Liver (tissue), 9 donors: ENCODE data around the gene HLA-F. TPM values are rescaled to one million over a fixed set of nuclear protein-coding genes. Genes with fewer than 3 reads are reported as not detected.
A peak's percentile ranks its signal among the peaks of the same experiment; 100 is the strongest.

Experiments used
- DNase-seq: peaks from one replicate; pipeline ENCODE4 v3.0.0-alpha.2; 2017; ENCODE audit warnings: low spot score
- H3K27ac ChIP-seq, 2 donors: one replicate each; pipeline ENCODE4 v1.7.0; 2013; ENCODE audit warnings: inconsistent platforms in 2 of 2, low read length in 2 of 2, control low read depth in 1 of 2, low read depth in 1 of 2, mild to moderate bottlenecking in 1 of 2
- H3K27me3 ChIP-seq, 4 donors: one replicate each; pipeline versions ENCODE4 v1.6.1 to v1.7.0; 2013; ENCODE audit warnings: low read length in 3 of 4, inconsistent platforms in 1 of 4, mild to moderate bottlenecking in 1 of 4, moderate library complexity in 1 of 4; ENCODE audit not compliant: control insufficient read depth in 4 of 4, insufficient read depth in 4 of 4
- H3K36me3 ChIP-seq, 4 donors: one replicate each; pipeline versions ENCODE4 v1.6.1 to v1.7.0; 2013; ENCODE audit warnings: low read length in 3 of 4, mild to moderate bottlenecking in 3 of 4, low read depth in 1 of 4, moderate library complexity in 1 of 4; ENCODE audit not compliant: control insufficient read depth in 4 of 4, insufficient read depth in 3 of 4
- H3K4me1 ChIP-seq, 4 donors: one replicate each; pipeline versions ENCODE4 v1.6.1 to v1.7.0; 2013; ENCODE audit warnings: low read length in 3 of 4, mild to moderate bottlenecking in 3 of 4, moderate library complexity in 1 of 4; ENCODE audit not compliant: control insufficient read depth in 4 of 4, insufficient read depth in 4 of 4
- H3K4me3 ChIP-seq, 3 donors: one replicate each; pipeline versions ENCODE4 v1.6.1 to v1.7.0; 2013; ENCODE audit warnings: low read length in 3 of 3, control low read depth in 1 of 3, low read depth in 1 of 3, mild to moderate bottlenecking in 1 of 3
- H3K9ac ChIP-seq, 2 donors: one replicate each; pipeline ENCODE4 v1.7.0; 2013; ENCODE audit warnings: low read length in 2 of 2, mild to moderate bottlenecking in 2 of 2, moderate library complexity in 2 of 2, control low read depth in 1 of 2, low read depth in 1 of 2
- H3K9me3 ChIP-seq, 4 donors: one replicate each; pipeline versions ENCODE4 v1.6.1 to v1.7.0; 2013; ENCODE audit warnings: low read length in 3 of 4; ENCODE audit not compliant: control insufficient read depth in 4 of 4
- EGR1 ChIP-seq, 2 donors: IDR thresholded peaks; 2 replicates each; pipeline ENCODE4 v1.6.1; 2016 to 2018; ENCODE audit warnings: antibody characterized with exemption in 2 of 2, low read depth in 2 of 2
- FOXA1 ChIP-seq: IDR thresholded peaks from 2 replicates; pipeline ENCODE4 v1.6.1; 2016; ENCODE audit warnings: antibody characterized with exemption
- FOXA2 ChIP-seq: IDR thresholded peaks from 2 replicates; pipeline ENCODE4 v1.6.1; 2016; ENCODE audit warnings: antibody characterized with exemption
- GABPA ChIP-seq, 2 donors: IDR thresholded peaks in 1 of 2; conservative IDR thresholded peaks in 1 of 2; 2 replicates each; pipeline ENCODE4 v1.6.1; 2016; ENCODE audit warnings: antibody characterized with exemption in 2 of 2, mild to moderate bottlenecking in 1 of 2, moderate library complexity in 1 of 2
- HNF4A ChIP-seq, 2 donors: conservative IDR thresholded peaks; 2 replicates each; pipeline ENCODE4 v1.6.1; 2016; ENCODE audit warnings: antibody characterized with exemption in 2 of 2, mild to moderate bottlenecking in 2 of 2
- HNF4G ChIP-seq: IDR thresholded peaks from 2 replicates; pipeline ENCODE4 v1.6.1; 2016; ENCODE audit warnings: antibody characterized with exemption
- JUND ChIP-seq, 2 donors: IDR thresholded peaks; 2 replicates each; pipeline ENCODE4 v1.6.1; 2016; ENCODE audit warnings: antibody characterized with exemption in 2 of 2
- NR2F2 ChIP-seq: IDR thresholded peaks from 2 replicates; pipeline ENCODE4 v1.6.1; 2016; ENCODE audit warnings: antibody characterized with exemption
- RAD21 ChIP-seq, 2 donors: IDR thresholded peaks; 2 replicates each; pipeline ENCODE4 v1.6.1; 2016; ENCODE audit warnings: antibody characterized with exemption in 2 of 2, mild to moderate bottlenecking in 2 of 2
- RXRA ChIP-seq, 2 donors: IDR thresholded peaks; 2 replicates each; pipeline ENCODE4 v1.6.1; 2017 to 2018; ENCODE audit warnings: antibody characterized with exemption in 2 of 2, mild to moderate bottlenecking in 1 of 2
- SP1 ChIP-seq: IDR thresholded peaks from 2 replicates; pipeline ENCODE4 v1.6.1; 2018; ENCODE audit warnings: antibody characterized with exemption, mild to moderate bottlenecking
- TAF1 ChIP-seq: conservative IDR thresholded peaks from 2 replicates; pipeline ENCODE4 v1.6.1; 2016; ENCODE audit warnings: antibody characterized with exemption, mild to moderate bottlenecking
- YY1 ChIP-seq: IDR thresholded peaks from 2 replicates; pipeline ENCODE4 v1.6.1; 2016; ENCODE audit warnings: antibody characterized with exemption, mild to moderate bottlenecking
- WGBS: extraction: QIAGEN DNeasy Blood & Tissue Kit; methylation state at CpG from one replicate; pipeline ENCODE4 v1.1.7; 2013; 5-methylcytosine and 5-hydroxymethylcytosine counted together
- polyA plus RNA-seq, 2 donors: library from polyadenylated mRNA; stranded (reverse) in 1 of 2; unstranded in 1 of 2; fragments of 200-250 nt in 1 of 2; fragments of >200 nt in 1 of 2; fragmentation: Nextera tagmentation in 1 of 2; extraction: Ambion mirVana in 1 of 2; gene quantifications; one replicate each; pipeline versions ENCODE4 v1.2.1 to v1.2.3, GENCODE V29; 2013 to 2015
- total RNA-seq, 2 donors: library from RNA; depleted of rRNA; stranded (reverse); fragments of >200 nt; gene quantifications; one replicate each; pipeline ENCODE4 v1.2.3, GENCODE V29; 2014
- TF ChIP-seq, protein P1 (sequence below): IDR thresholded peaks from 2 replicates; pipeline ENCODE4 v1.6.1; 2016; ENCODE audit warnings: antibody characterized with exemption
- TF ChIP-seq, protein P2 (sequence below): IDR thresholded peaks from 2 replicates; pipeline ENCODE4 v1.6.1; 2016; ENCODE audit warnings: antibody characterized with exemption
- TF ChIP-seq, protein P3 (sequence below): fragments of 150-350 bp; IDR thresholded peaks from 2 replicates; pipeline ENCODE4 v1.5.1; 2017; ENCODE audit warnings: improper control_type of control experiment, low read depth, low read length; ENCODE audit not compliant: missing input control
- TF ChIP-seq, protein P4 (sequence below): IDR thresholded peaks from 2 replicates; pipeline ENCODE4 v1.6.1; 2016; ENCODE audit warnings: antibody characterized with exemption, mild to moderate bottlenecking
- TF ChIP-seq, protein P5 (sequence below): IDR thresholded peaks from 2 replicates; pipeline ENCODE4 v1.6.1; 2016; ENCODE audit warnings: antibody characterized with exemption
- donor health status: healthy.
- donor health status: healthy.
- donor health status: healthy.
- donor health status: healthy.
- donor health status: healthy.

HLA-F gene
- total and polyA plus RNA-seq, 4 donors: 12.1 to 53.0 (median 31.8) TPM

DNA sequence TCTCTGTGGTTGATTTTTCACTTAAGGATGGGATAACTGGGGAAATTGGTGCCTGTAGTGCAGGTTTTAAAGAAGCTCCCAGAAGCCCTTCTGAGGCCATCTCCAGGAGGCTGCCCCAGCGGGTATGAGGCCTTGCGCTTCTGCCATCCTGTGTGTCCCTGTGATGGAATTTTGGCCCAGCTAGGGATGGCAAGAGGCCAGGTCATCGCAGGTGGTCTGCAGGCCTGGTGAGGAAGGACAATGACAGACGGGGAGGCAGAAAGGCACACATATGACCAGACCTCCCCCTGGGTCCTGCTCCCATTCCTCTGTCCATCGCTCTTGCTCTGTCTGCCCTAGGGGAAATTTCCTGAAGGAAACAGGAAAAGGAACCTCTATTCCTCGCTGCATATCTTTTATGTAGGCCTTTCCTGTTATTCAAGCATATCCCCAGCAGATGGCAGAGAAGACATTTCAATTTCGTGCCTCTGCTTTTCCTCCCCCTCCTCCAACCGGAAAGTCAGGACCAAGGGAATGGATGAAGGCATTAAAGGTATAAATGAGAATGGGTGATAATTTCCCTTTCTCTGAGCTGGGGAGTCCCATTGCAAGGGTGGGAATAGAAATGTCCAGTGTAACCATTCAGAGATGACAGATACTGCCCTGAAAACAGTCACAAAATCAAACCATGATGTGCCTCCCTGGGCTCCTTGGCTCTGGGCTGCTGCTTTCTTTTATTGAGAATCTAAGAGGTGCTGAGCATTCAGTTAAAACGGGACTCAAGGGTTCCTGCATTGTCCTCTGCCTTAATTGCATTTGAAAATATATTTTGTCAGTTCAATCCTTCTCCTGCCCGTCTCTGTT, 17.6 kb upstream of the HLA-F start:
- peaks cover 0 to 3% (median 0%) of the 10 kb centered on the region in 4 donors for H3K27me3 ChIP-seq
- no peak for DNase-seq
- no peaks in the 10 kb centered on the region for H3K36me3 ChIP-seq
- H3K4me1 ChIP-seq: peaks cover 0 to 20% (median 16%) of the 10 kb centered on the region in 4 donors
- no peaks in the 10 kb centered on the region for H3K9me3 ChIP-seq
- H3K9ac ChIP-seq: no peak overlapping the region
- H3K4me3 ChIP-seq: no peak overlapping the region
- 35% methylated on average over 10 of the region's 10 CpGs for WGBS
- no peak for TF ChIP-seq NR2F2
- TF ChIP-seq, protein P1, sequence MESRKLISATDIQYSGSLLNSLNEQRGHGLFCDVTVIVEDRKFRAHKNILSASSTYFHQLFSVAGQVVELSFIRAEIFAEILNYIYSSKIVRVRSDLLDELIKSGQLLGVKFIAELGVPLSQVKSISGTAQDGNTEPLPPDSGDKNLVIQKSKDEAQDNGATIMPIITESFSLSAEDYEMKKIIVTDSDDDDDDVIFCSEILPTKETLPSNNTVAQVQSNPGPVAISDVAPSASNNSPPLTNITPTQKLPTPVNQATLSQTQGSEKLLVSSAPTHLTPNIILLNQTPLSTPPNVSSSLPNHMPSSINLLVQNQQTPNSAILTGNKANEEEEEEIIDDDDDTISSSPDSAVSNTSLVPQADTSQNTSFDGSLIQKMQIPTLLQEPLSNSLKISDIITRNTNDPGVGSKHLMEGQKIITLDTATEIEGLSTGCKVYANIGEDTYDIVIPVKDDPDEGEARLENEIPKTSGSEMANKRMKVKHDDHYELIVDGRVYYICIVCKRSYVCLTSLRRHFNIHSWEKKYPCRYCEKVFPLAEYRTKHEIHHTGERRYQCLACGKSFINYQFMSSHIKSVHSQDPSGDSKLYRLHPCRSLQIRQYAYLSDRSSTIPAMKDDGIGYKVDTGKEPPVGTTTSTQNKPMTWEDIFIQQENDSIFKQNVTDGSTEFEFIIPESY: no peak
- no peak for TF ChIP-seq FOXA1
- TF ChIP-seq, protein P2, sequence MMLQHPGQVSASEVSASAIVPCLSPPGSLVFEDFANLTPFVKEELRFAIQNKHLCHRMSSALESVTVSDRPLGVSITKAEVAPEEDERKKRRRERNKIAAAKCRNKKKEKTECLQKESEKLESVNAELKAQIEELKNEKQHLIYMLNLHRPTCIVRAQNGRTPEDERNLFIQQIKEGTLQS: no peak
- TF ChIP-seq EGR1 (IDR thresholded peaks at IDR 0.05; ENCODE audit: low read depth in 2 of 2): no peak
- peak; percentile 93 to 94 for TF ChIP-seq RAD21 (IDR thresholded peaks at IDR 0.05)
- TF ChIP-seq, protein P3, sequence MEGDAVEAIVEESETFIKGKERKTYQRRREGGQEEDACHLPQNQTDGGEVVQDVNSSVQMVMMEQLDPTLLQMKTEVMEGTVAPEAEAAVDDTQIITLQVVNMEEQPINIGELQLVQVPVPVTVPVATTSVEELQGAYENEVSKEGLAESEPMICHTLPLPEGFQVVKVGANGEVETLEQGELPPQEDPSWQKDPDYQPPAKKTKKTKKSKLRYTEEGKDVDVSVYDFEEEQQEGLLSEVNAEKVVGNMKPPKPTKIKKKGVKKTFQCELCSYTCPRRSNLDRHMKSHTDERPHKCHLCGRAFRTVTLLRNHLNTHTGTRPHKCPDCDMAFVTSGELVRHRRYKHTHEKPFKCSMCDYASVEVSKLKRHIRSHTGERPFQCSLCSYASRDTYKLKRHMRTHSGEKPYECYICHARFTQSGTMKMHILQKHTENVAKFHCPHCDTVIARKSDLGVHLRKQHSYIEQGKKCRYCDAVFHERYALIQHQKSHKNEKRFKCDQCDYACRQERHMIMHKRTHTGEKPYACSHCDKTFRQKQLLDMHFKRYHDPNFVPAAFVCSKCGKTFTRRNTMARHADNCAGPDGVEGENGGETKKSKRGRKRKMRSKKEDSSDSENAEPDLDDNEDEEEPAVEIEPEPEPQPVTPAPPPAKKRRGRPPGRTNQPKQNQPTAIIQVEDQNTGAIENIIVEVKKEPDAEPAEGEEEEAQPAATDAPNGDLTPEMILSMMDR: peak; percentile 75
- no peak for TF ChIP-seq TAF1
- no peak for TF ChIP-seq HNF4G
- no peak overlapping the region for H3K27ac ChIP-seq

- H3K36me3 ChIP-seq: no peaks in the 10 kb centered on the region
- no peak overlapping the region for H3K4me3 ChIP-seq
- H3K9ac ChIP-seq: no peak overlapping the region
- H3K27ac ChIP-seq: no peak overlapping the region
- no peaks in the 10 kb centered on the region for H3K9me3 ChIP-seq
- 69% methylated on average over 11 of the region's 11 CpGs for WGBS
- DNase-seq: no peak
- H3K4me1 ChIP-seq: peaks cover 0 to 14% (median 10%) of the 10 kb centered on the region in 4 donors
- TF ChIP-seq TAF1: no peak
- TF ChIP-seq SP1: peak; percentile 12
- no peaks in the 10 kb centered on the region for H3K27me3 ChIP-seq
Observed at GRCh38 chr6:29708432-29709179, 14.6 kb upstream of the HLA-F start.

- H3K4me1 ChIP-seq: peaks cover 0 to 14% (median 10%) of the 10 kb centered on the region in 4 donors
- no peaks in the 10 kb centered on the region for H3K36me3 ChIP-seq
- DNase-seq: no peak
- 55% methylated on average over 4 of the region's 4 CpGs for WGBS
- H3K27me3 ChIP-seq: no peaks in the 10 kb centered on the region
- no peak overlapping the region for H3K27ac ChIP-seq
- H3K9ac ChIP-seq: no peak overlapping the region
- no peaks in the 10 kb centered on the region for H3K9me3 ChIP-seq
- H3K4me3 ChIP-seq: no peak overlapping the region
- TF ChIP-seq YY1: no peak
- TF ChIP-seq RXRA (IDR thresholded peaks at IDR 0.05): no peak
- TF ChIP-seq NR2F2: no peak
- no peak for TF ChIP-seq FOXA2
- TF ChIP-seq, protein P4, sequence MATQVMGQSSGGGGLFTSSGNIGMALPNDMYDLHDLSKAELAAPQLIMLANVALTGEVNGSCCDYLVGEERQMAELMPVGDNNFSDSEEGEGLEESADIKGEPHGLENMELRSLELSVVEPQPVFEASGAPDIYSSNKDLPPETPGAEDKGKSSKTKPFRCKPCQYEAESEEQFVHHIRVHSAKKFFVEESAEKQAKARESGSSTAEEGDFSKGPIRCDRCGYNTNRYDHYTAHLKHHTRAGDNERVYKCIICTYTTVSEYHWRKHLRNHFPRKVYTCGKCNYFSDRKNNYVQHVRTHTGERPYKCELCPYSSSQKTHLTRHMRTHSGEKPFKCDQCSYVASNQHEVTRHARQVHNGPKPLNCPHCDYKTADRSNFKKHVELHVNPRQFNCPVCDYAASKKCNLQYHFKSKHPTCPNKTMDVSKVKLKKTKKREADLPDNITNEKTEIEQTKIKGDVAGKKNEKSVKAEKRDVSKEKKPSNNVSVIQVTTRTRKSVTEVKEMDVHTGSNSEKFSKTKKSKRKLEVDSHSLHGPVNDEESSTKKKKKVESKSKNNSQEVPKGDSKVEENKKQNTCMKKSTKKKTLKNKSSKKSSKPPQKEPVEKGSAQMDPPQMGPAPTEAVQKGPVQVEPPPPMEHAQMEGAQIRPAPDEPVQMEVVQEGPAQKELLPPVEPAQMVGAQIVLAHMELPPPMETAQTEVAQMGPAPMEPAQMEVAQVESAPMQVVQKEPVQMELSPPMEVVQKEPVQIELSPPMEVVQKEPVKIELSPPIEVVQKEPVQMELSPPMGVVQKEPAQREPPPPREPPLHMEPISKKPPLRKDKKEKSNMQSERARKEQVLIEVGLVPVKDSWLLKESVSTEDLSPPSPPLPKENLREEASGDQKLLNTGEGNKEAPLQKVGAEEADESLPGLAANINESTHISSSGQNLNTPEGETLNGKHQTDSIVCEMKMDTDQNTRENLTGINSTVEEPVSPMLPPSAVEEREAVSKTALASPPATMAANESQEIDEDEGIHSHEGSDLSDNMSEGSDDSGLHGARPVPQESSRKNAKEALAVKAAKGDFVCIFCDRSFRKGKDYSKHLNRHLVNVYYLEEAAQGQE: no peak
- no peak for TF ChIP-seq HNF4A (conservative IDR thresholded peaks at IDR 0.05)
- TF ChIP-seq, protein P5, sequence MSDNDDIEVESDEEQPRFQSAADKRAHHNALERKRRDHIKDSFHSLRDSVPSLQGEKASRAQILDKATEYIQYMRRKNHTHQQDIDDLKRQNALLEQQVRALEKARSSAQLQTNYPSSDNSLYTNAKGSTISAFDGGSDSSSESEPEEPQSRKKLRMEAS: no peak
- TF ChIP-seq GABPA (IDR thresholded peaks at IDR 0.05 in 1 of 2, conservative IDR thresholded peaks at IDR 0.05 in 1 of 2): no peak
- no peak for TF ChIP-seq FOXA1
- no peak for TF ChIP-seq TAF1
- TF ChIP-seq, protein P2: no peak
- TF ChIP-seq RAD21 (IDR thresholded peaks at IDR 0.05): no peak
- no peak for TF ChIP-seq JUND (IDR thresholded peaks at IDR 0.05)
- no peak for TF ChIP-seq SP1
Observed at GRCh38 chr6:29709188-29709587, 14.0 kb upstream of the HLA-F start.
